ENCODE measurements around the gene MYH11.
A peak's percentile ranks its signal among the peaks of the same experiment; 100 is the strongest.

- peak in 1 of 4 donors; percentile 19 for TF ChIP-seq CTCF (IDR thresholded peaks at IDR 0.05)
- no peak for TF ChIP-seq POLR2A (IDR thresholded peaks at IDR 0.05)
These were observed 174.7 kb downstream of the MYH11 start for GRCh38 chr16:15682105-15682570.
